HepG2 (cell line): ENCODE data around the gene SYCE3. TPM values are rescaled to one million over a fixed set of nuclear protein-coding genes. Genes with fewer than 3 reads are reported as not detected.

Source experiments
- MLXIP ChIP-seq: sonication (generic); formaldehyde crosslinking; IDR thresholded peaks from 2 replicates; pipeline ENCODE4 v1.9.0; 2021; ENCODE audit warnings: missing genetic modification reagents, borderline replicate concordance
- MZF1 ChIP-seq: sonication (generic); formaldehyde crosslinking; IDR thresholded peaks from 2 replicates; pipeline ENCODE4 v1.8.1; 2023; ENCODE audit warnings: mild to moderate bottlenecking, missing genetic modification reagents, borderline replicate concordance
- NR2F2 ChIP-seq: IDR thresholded peaks from 2 replicates; pipeline ENCODE4 v1.6.1; 2012; ENCODE audit warnings: low read depth, inconsistent platforms, borderline replicate concordance
- ZBTB8A ChIP-seq: sonication (generic); formaldehyde crosslinking; IDR thresholded peaks from 2 replicates; pipeline ENCODE4 v1.4.0; 2020; ENCODE audit warnings: mild to moderate bottlenecking, low read depth, missing genetic modification reagents, borderline replicate concordance
- ZNF180 ChIP-seq: sonication (generic); formaldehyde crosslinking; IDR thresholded peaks from 2 replicates; pipeline ENCODE4 v1.4.0; 2020; ENCODE audit warnings: low read depth, missing genetic modification reagents, borderline replicate concordance
- ZNF337 ChIP-seq: sonication (generic); formaldehyde crosslinking; IDR thresholded peaks from 2 replicates; pipeline ENCODE4 v1.5.1; 2020; ENCODE audit warnings: missing genetic modification reagents, low read depth, mild to moderate bottlenecking, borderline replicate concordance
- ZNF431 ChIP-seq: sonication (generic); formaldehyde crosslinking; IDR thresholded peaks from 2 replicates; pipeline ENCODE4 v1.9.0; 2022; ENCODE audit warnings: missing genetic modification reagents, low read depth, mild to moderate bottlenecking, borderline replicate concordance
- ZNF550 ChIP-seq: sonication (generic); formaldehyde crosslinking; IDR thresholded peaks from 2 replicates; pipeline ENCODE4 v1.4.0; 2020; ENCODE audit warnings: mild to moderate bottlenecking, missing genetic modification reagents, borderline replicate concordance
- polyA plus RNA-seq, 8 experiments: library from polyadenylated mRNA; depleted of rRNA in 3 of 8; stranded (reverse) in 7 of 8; unstranded in 1 of 8; fragments of >200 nt; fragmentation: Illumina TruSeq in 4 of 8; extraction: Trizol in 4 of 8; gene quantifications; 2 replicates each; pipeline versions ENCODE4 v1.2.1 to v1.2.3, GENCODE V29; 2011 to 2016; ENCODE audit warnings: low read depth in 4 of 8, missing spikeins in 1 of 8, mixed read lengths in 1 of 8; ENCODE audit not compliant: insufficient read depth in 1 of 8
- total RNA-seq, 5 experiments: library from RNA; depleted of rRNA; stranded (reverse); fragments of >200 nt; fragmentation: Illumina TruSeq; extraction: Trizol; gene quantifications; 2 replicates each; pipeline ENCODE4 v1.2.3, GENCODE V29; 2016; ENCODE audit warnings: low read depth in 1 of 5
- TF ChIP-seq, protein P1 (sequence below): IDR thresholded peaks from 2 replicates; pipeline ENCODE4 v1.6.1; 2012; ENCODE audit warnings: low read length, improper control_type of control experiment
- TF ChIP-seq, protein P2 (sequence below): sonication (generic); formaldehyde crosslinking; IDR thresholded peaks from 2 replicates; pipeline ENCODE4 v1.4.0; 2020; ENCODE audit warnings: missing genetic modification reagents, mild to moderate bottlenecking, borderline replicate concordance
- TF ChIP-seq, protein P3 (sequence below): sonication (generic); formaldehyde crosslinking; IDR thresholded peaks from 2 replicates; pipeline ENCODE4 v1.5.1; 2020; ENCODE audit warnings: missing genetic modification reagents, mild to moderate bottlenecking, borderline replicate concordance
- TF ChIP-seq, protein P4 (sequence below): sonication (generic); formaldehyde crosslinking; IDR thresholded peaks from 2 replicates; pipeline ENCODE4 v1.5.0; 2020; ENCODE audit warnings: mild to moderate bottlenecking, missing genetic modification reagents
- TF ChIP-seq, protein P5 (sequence below): sonication (generic); formaldehyde crosslinking; IDR thresholded peaks from 2 replicates; pipeline ENCODE4 v1.5.0; 2020; ENCODE audit warnings: missing genetic modification reagents

Gene SYCE3
- total and polyA plus RNA-seq, 2 of the 13 experiments (the other 11 are each of a cell fraction or from before 2014, with no cell fraction given), result not detected

DNA sequence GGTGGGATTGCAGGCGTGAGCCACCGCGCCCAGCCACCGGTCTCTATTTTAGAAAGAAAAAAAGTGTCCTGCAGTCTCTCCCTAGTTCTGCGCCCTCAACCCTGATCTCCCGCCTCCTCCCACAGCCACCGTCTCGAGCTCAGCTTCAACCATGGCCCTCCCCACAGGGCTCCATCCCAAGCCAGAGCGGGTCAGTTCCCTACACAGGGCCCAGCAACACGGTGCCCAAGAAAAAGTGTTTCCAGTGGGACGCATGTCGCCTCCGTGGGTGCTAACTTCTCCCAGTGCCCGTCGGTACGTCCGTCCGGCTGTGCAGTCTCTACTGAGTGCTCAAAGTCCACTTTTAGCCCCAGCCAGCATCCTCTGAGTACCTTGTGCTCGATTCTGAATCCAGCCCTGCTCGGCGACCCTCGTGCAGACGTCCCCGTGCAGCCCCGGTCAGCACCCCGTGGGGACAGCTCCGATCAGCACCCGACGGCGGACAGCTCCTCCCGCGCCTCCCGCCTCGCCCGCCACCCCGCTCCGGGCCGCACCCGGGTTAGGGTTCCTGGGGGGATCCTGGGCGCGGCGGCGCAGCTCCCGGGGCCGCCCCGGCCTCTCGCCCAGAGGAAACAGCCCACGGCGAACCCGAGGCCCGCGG is 37.2 kb upstream of the SYCE3 start (continued):
- TF ChIP-seq, protein P1, sequence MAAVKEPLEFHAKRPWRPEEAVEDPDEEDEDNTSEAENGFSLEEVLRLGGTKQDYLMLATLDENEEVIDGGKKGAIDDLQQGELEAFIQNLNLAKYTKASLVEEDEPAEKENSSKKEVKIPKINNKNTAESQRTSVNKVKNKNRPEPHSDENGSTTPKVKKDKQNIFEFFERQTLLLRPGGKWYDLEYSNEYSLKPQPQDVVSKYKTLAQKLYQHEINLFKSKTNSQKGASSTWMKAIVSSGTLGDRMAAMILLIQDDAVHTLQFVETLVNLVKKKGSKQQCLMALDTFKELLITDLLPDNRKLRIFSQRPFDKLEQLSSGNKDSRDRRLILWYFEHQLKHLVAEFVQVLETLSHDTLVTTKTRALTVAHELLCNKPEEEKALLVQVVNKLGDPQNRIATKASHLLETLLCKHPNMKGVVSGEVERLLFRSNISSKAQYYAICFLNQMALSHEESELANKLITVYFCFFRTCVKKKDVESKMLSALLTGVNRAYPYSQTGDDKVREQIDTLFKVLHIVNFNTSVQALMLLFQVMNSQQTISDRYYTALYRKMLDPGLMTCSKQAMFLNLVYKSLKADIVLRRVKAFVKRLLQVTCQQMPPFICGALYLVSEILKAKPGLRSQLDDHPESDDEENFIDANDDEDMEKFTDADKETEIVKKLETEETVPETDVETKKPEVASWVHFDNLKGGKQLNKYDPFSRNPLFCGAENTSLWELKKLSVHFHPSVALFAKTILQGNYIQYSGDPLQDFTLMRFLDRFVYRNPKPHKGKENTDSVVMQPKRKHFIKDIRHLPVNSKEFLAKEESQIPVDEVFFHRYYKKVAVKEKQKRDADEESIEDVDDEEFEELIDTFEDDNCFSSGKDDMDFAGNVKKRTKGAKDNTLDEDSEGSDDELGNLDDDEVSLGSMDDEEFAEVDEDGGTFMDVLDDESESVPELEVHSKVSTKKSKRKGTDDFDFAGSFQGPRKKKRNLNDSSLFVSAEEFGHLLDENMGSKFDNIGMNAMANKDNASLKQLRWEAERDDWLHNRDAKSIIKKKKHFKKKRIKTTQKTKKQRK, result no peak
- TF ChIP-seq NR2F2 (no peak), ZNF337 (CRISPR knock-in tag) (peak; percentile 96; the same call in 1 of the 2 replicates), ZNF431 (CRISPR knock-in tag) (peak; percentile 97), ZBTB8A (CRISPR knock-in tag) (no peak), MZF1 (CRISPR knock-in tag) (peak; percentile 96; the same call in 1 of the 2 replicates), ZNF180 (CRISPR knock-in tag) (peak; percentile 96; the same call in 1 of the 2 replicates), MLXIP (CRISPR knock-in tag) (peak; percentile 98), ZNF550 (CRISPR knock-in tag) (no peak)
- TF ChIP-seq, protein P2, sequence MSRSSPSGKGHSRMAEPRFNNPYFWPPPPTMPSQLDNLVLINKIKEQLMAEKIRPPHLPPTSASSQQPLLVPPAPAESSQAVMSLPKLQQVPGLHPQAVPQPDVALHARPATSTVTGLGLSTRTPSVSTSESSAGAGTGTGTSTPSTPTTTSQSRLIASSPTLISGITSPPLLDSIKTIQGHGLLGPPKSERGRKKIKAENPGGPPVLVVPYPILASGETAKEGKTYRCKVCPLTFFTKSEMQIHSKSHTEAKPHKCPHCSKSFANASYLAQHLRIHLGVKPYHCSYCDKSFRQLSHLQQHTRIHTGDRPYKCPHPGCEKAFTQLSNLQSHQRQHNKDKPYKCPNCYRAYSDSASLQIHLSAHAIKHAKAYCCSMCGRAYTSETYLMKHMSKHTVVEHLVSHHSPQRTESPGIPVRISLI (CRISPR knock-in tag), result peak; percentile 54; the same call in 1 of the 2 replicates
- TF ChIP-seq, protein P3, sequence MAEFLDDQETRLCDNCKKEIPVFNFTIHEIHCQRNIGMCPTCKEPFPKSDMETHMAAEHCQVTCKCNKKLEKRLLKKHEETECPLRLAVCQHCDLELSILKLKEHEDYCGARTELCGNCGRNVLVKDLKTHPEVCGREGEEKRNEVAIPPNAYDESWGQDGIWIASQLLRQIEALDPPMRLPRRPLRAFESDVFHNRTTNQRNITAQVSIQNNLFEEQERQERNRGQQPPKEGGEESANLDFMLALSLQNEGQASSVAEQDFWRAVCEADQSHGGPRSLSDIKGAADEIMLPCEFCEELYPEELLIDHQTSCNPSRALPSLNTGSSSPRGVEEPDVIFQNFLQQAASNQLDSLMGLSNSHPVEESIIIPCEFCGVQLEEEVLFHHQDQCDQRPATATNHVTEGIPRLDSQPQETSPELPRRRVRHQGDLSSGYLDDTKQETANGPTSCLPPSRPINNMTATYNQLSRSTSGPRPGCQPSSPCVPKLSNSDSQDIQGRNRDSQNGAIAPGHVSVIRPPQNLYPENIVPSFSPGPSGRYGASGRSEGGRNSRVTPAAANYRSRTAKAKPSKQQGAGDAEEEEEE (CRISPR knock-in tag), result 0 out of 2 replicates have a peak, but pooled peaks have one; percentile 63
- TF ChIP-seq, protein P4, sequence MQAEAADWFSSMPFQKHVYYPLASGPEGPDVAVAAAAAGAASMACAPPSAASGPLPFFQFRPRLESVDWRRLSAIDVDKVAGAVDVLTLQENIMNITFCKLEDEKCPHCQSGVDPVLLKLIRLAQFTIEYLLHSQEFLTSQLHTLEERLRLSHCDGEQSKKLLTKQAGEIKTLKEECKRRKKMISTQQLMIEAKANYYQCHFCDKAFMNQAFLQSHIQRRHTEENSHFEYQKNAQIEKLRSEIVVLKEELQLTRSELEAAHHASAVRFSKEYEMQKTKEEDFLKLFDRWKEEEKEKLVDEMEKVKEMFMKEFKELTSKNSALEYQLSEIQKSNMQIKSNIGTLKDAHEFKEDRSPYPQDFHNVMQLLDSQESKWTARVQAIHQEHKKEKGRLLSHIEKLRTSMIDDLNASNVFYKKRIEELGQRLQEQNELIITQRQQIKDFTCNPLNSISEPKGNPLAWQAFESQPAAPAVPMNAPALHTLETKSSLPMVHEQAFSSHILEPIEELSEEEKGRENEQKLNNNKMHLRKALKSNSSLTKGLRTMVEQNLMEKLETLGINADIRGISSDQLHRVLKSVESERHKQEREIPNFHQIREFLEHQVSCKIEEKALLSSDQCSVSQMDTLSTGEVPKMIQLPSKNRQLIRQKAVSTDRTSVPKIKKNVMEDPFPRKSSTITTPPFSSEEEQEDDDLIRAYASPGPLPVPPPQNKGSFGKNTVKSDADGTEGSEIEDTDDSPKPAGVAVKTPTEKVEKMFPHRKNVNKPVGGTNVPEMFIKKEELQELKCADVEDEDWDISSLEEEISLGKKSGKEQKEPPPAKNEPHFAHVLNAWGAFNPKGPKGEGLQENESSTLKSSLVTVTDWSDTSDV (CRISPR knock-in tag), result peak; percentile 98
- TF ChIP-seq, protein P5, sequence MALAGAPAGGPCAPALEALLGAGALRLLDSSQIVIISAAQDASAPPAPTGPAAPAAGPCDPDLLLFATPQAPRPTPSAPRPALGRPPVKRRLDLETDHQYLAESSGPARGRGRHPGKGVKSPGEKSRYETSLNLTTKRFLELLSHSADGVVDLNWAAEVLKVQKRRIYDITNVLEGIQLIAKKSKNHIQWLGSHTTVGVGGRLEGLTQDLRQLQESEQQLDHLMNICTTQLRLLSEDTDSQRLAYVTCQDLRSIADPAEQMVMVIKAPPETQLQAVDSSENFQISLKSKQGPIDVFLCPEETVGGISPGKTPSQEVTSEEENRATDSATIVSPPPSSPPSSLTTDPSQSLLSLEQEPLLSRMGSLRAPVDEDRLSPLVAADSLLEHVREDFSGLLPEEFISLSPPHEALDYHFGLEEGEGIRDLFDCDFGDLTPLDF (CRISPR knock-in tag), result peak; percentile 88
